ENCODE measurements around the gene HOXA10. TPM values are rescaled to one million over a fixed set of nuclear protein-coding genes. Genes with fewer than 3 reads are reported as not detected.

The HOXA10 gene
- polyA plus RNA-seq, 10 donors: 0.20 to 38.2 (median 9.7) TPM; not detected in 1

DNA sequence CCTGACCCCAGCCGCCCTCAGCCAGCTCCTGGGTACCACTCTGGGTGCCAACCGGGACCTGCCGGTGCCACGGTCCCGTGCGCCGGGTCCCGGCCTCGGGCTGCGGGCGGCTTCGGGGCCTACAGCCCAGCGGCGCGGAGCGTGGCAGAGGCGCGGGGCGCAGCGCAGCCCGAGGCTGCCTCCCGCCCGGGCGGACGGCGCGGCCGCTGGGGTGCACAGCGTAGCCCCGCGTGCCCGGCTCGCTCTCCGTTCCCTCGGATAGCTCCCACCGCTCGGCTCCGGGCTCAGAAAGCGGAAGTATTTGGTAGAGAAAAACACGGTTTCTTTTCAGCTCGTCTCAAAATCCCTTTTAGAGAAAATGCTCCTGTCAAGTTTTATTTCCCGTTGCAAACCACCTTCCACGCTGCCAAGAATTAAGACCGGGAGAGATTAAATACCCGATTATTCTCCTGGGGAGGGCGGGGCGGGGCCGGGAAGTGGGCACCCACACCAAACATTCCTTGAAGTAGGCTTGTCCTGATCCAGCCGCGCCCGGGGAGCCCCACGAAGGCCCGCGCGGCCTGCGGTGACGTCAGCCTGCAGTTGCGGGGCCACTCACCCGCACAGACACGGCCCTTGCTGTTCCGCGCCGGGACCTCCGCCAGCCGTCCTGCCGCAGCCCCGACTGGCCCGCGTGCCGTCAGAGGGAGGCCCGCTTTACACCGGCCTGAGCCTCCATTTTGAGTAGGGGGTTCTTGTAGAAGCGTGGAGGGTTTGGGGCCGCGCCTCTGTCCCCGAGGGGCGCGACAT is 18.6 kb upstream of the HOXA10 start:
- peak in 1 of 3 donors; percentile 64 for DNase-seq

DNA sequence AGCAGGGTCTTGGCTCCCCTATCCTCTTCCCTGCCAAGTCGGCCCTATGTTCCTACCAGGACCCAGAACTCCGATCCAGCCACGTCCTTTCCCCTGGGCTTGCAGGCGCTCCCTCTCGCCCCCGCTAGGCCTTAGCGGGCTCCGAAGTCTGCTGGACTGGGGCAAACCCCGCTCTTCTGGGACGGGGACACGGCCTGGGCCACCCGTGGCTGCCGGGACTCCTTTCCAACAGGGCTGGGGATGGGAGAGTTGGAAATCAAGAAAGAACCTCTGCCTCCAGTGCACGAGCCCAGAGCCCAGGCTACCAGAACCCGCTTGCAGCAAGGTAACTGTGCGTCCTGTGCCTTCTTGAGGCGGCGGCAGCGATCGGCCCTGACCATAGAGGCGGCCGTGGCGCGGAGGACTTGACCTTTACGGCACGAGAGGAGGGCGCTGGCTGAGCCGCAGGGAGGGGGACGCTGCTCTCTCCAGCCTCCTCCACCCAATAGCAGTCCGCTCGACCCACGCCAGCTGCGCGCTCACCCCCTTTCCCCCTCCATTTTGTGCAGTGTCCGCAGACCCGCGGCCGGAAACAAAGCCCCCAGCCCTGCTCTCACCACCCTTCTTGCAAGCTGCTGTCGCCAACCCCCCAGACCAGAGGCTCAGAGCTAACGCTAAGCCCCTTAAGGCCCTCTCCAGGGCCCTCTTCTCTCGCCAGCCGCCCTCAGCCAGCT is 17.9 kb upstream of the HOXA10 start:
- peak in 1 of 3 donors; percentile 45 for DNase-seq

DNA sequence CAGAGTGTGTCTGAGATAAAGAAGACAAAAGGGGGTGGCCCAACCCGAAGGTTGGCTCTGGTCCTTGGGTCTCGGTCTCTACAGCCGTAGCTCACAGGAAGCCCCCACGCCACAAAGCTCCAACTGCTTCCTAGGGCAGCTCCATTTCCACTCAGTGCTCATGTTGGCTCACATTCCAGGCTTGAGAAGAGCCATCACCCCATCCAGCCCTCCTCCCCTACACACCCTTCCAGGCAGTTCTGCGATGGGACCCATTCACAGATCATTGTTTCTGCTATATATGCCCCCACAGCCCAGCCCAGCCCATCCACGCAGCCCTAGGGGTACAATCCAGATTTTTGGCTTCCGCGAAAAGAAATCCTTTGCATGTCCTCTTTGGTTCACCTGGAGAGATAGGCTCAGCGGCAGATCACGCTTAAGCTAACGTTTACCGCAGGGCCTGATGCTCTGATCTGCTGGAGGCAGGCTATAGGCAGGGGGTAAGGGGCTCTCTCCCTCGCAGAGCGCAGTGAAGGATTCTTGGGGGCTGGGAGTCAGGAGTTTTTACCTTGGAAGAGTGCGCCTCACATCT is 17.1 kb upstream of the HOXA10 start:
- peak in 1 of 3 donors; percentile 13 for DNase-seq

DNA sequence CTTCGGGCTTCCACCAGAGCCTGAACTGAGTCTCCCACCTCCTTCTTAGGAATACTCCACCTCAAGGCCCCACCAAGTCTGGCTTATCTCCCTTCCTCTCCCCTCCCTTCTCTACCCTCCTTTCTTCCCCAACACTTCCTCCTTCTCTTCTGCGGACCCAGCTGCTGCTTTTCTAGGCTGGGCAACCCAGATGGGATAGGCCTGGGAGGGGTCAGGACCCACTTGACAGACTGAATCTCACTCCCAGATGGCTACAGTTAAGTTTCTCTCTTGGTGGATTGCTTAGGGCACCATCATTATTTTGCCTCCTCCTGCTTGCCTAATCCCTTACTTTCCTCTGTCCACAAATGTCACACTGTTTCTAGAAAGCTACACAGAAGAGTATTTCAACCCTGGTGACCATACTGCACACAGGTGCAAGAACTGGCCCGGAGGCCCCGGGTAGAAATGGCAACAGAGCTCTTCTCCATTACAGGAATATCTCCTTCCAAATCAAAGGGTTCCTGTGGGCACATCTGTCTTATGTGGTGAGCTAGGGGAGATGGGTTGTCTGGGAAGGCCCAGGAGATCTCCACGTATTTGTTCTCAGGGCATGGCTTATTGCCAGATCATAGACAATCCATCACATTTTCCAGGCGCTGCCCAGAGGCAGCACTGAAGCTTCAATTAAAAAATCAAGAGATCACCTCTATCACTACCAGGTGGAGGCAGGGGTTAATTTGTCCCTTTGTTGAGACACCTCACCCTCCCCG is 16.1 kb upstream of the HOXA10 start:
- DNase-seq: no peak

DNA sequence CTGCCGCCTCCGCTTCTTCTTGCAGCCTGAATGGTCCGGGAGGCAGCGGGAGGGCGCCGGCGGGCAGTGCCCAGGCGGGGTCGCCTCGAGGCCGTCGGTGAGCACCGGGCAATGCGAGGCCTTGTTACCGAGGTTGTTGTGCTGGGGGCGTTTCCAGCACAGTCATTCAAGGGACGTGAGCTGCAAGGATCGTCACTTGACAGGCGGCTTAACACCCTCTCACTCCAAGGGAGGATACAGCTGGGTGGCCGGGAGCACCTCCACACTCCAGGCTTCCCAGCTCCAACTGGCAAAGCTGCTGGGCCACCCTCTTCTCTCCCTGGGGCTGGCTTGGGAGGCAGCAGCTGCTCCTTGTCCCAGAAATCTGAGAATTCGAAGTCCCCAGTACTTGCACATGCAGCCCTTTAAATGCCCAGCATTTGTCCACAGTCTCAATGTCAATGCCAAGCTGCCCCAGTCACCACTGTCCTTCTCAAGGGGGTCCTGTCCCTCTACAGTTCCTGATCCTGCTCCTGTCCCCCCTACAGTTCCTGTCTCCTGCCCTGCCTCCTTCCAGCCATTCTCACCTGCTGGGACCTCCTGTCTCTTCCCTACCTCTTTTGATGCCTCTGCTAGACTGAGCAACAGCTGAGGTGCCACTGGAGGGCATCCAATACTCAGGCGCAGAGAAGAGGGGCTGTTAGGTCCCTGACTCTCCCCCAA is 15.3 kb upstream of the HOXA10 start:
- no peak for DNase-seq

DNA sequence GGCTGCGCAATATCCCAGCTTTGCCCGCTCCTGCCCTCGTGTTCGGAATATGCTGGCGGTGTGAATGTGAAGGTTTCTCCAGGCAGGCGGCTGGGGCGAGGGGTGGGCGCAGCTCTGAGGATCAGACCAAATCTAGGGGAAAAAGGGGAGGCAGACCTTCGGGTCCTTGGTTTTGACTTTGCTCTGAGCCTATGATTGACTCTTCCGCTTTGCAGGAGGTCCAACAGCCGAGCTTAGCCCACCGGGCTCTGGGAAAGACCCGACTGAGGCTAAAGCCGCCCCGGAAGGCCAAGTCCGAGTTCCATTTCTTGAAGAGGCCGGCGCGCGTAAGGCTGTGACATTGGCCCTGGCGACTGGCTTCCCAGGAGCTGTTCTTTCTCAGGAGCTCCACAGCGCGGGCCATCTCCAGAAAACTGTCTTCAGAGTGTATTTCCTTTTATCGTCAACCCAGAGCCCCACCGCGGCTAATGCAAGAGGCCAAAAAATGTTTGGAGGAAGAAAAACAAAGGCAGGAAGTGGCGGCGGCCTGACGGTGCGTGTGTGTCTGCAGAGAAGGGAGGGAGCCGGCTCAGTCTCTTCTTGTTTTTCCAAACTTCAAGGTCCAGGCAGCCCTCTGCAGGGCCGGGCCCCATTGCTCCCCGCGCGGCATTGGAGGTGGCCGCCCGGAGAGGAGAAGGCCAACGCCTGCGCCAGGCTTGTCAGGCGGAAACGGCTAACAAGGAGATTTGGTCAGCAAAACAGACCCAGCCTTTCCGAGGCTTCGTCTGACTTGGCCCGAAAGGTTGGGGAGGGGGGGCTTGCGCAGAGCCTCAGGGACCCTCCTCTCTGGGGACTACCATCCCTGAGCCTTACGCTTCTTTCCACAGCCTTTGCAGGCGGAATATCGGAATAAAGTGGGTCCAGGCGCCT is 14.5 kb upstream of the HOXA10 start:
- peak in 1 of 3 donors; percentile 72 for DNase-seq

DNA sequence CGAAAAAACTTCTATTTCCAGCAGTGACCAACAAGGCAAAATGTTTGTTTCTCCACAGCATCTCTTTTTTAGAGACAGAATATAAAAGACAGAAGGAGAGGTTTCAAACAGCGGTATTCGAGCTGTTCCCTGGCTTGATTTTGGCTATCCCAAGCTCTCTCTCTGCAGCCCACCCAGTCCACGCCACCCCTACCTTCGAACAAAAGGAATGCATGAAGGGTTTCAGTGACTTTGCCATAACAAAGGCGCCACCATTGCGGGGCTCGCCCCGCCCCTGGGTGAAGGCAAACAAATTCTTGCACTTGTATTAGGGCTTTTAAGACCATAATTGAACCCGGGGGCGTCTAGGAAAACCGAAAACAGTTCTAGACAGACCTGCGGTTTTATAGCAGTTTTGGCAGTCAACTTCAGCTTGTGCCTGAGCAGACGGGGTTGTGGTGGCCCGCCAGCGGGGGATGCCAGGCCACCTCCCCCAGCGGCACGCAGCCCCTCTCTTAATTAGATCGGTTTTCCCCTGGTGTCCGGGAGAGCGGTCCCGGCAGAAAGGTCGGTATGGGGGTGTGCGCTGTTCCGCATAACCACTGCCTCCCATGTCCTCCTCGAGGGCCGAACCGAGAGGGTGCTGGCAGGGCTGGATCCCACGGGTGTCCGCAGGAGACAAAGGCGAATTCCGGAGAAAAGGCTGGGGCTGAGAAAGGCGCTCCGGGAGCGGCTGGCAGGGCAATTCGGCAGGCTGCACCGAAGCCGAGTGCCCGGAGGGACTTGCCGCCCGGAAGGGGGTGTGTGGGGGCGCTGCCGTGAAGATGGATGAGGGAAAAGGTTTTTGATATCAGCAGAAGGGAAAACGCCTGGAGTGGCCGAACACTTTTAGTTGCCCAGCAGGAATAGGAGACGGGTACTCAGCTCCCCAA is 13.6 kb upstream of the HOXA10 start:
- no peak for DNase-seq

DNA sequence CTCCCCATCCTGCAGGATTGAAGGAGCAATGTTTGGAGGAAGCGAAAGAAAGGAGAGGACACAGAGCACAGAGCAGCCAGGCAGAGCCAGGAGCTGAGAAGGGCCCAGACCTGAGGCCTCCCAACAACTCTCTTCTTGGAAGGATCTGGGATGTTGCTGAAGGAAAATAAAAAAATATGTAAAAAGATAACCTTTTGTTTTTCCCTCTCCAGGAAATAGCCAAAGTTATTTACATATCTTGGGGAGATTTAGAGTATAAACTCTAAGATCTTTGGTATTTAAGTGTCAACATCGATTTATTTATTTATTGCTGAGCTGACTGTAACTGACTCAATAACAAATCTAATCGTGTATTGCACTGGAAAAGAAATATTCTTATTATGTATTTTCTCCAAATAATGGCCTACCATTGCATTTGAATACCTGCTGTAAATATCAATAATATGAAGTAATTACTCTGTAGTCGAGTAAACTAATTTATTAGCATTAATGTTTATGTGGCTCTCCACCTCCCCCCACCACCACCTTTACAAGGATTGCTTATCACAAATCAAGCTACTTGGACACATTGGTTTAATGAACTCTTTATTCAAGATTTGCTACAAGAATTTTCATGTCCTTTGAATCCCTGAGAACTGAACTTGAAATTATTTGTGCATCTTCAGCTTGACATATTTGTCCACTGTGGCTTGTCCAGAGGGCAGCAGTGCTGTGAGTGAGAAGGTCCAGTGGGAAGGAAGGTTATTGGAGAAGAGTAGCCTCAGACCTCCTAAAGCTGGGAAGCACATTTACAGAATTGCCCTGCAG is 12.8 kb upstream of the HOXA10 start:
- DNase-seq: no peak

DNA sequence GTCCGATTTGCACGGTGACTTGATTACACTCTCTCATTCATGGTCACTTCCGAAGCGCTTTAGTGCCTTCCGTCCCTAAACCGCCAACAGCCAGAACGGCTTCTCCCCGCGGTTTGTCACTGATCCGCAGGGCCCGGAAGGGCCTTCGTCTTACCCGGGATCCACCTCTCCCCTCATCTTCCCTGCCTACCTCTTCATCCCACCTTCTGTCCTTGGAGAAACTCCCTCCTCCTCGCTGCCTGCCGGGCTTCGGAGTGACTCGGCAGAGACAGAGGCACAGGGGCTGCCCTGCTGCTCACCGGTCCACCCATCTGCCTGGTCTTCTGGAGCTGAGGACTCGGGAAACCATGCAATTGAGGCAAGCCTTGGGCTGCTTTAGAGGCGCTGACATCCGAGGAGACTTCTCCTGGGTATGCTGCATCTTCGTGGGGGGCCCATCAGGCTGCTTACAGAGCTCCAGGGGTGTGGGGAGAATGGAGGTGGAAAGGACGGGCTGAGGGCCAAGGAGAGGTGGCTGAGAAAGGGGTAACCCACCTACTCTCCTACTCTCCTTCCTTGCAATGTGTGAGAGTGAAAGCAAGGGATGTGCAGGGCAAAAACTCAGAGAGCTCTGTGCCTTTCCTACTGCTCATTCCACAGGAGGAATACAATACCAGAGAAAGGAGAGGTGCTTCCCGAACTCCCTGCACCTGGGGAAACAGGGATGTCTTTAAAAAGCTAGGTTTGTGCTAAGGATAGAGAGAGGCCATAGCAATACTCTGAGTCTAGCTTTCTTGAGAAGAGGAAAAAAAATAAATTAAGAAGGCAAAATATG is 11.9 kb upstream of the HOXA10 start:
- no peak for DNase-seq

DNA sequence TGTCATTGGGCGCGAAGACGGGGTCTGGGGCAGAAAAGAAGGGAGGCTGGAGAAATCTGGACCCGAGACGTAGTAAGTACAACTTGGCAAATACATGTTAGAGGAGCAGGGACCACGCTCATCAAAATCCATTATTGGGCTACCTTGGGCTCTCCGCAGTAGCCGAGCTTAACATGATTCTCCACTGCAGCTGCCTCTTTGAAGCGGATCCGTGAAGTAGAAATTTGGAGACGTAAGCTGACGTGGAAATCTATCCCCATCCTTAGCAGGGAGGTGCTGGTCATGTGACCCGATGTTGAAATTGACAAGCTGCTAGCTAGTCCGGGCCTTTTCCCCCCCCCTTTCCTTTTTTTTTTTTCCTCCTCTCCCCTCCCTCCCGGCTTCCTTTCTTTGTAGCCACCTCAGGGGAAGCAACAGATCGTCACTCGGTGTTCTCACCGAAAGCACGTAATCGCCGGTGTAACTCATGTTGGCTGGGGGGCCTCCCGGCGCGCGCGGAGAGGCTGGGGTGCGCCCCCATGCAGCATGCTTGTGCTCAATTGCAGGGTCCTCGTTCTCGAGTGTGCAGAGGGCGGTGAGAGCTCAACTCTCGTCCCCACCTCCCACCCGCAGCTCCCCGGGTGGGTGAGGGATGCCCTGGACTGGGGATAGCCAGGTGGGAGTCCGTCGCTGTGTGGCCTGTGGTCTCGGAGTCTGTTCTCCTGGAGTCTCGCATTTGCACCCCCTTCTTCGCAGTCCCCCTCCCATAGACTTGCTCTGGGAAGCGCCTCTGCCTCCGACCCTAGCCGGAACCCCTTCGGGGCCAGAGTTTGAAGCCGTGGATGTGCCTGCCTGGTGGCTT is 11.1 kb upstream of the HOXA10 start, which contains the start of gene HOXA11:
Gene HOXA11, minus strand, starts transcription at position 220 of the 841 bp plus-strand sequence. Its CDS starts 88 bp downstream, at position 132.
- DNase-seq: peak in 1 of 3 donors; percentile 87

DNA sequence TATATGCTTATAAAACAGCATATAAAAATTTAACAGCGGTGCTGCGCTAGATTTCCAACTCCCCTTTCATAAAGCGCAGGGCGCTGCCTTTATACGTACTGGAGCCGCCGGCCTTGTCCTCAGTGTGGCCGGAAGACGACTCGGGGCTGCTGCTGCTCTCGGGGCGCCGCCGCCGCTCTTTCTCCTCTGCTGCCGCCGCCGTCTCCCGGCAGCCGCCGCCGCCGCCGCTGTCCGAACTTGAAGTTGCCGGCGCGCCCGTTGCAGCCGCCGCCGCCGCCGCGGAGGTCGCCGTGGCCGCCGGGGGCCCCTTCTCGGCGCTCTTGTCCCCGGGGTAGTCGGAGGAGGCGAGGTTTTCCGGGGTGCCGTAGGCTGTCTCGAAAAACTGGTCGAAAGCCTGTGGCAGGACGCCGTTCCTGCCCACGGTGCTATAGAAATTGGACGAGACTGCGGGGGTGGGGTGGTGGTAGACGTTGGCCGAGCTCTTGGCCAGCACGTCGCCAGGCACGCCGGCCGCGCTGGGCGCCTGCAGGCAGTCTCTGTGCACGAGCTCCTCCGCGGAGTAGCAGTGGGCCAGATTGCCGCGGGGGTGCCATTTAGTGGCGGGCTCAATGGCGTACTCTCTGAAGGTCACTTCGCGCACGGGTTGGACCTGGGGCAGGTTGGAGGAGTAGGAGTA is 10.4 kb upstream of the HOXA10 start:
- peak in 1 of 3 donors; percentile 72 for DNase-seq

DNA sequence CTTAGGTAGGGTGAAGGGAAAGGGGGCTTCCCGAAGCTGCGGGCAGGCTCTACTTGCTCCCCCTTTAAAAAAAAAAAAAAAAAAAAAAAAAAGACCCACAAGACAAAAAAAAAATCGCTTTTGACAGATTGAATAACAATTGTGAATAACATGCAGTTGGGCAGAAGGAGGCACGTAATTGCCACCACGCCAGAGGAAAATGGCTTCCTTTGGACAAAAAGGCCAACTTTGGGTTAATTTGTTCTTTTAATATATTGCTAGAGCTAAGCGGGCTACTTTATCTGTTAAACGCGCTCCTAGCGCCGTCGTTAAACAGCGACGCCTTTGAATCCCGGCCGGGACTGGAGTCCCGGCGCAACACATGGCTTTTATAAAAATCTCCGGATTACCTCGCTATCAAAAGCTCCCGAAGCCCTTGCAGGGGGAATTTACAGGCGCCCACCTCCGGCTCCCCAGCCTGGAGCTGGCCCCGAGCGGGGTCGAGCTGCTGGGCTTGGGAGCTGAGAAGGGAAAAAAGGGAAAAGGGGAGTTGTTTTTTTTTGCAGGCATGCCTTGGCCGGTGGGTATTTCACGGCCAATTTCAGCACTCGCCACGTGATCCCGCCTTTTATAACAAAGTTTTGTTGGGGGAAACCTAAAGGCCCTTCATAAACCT is 9.7 kb upstream of the HOXA10 start:
- peak in 1 of 3 donors; percentile 83 for DNase-seq

DNA sequence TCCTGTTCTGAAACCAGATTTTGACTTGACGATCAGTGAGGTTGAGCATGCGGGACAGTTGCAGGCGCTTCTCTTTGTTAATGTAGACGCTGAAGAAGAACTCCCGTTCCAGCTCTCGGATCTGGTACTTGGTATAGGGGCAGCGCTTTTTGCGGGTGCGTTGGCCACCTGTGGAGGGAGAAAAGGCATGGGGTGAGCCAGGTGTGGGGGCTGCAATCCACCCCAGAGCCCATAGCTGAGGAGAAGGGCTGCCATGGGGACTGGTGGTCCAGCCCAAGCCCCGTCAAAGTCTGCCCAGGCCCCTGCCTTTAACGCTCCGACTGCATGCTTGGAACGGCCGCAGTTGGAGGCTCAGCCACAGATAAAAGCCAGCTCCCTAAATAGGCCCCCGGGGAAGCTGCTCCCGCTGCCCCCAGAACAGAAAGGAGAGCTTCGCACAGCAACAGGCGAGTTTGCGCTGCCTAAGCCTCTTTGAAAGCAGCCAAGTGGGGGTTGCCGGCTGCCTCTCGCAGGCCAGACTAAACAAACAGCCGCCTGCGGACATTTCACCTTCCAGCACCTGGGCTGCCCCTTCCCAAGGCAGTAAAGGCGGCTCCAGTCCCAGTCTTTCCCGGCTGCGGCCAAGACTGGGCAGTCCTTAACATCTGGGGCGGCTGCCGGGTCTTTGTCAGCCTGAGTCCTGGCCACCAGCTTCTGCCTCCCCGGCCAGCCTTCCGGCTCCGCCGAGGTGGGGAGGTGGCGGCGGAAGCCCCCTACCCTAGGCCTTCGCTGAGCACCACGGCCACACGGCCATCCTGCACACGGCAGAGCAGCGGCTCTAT is 9.0 kb upstream of the HOXA10 start:
- peak in 1 of 3 donors; percentile 68 for DNase-seq

DNA sequence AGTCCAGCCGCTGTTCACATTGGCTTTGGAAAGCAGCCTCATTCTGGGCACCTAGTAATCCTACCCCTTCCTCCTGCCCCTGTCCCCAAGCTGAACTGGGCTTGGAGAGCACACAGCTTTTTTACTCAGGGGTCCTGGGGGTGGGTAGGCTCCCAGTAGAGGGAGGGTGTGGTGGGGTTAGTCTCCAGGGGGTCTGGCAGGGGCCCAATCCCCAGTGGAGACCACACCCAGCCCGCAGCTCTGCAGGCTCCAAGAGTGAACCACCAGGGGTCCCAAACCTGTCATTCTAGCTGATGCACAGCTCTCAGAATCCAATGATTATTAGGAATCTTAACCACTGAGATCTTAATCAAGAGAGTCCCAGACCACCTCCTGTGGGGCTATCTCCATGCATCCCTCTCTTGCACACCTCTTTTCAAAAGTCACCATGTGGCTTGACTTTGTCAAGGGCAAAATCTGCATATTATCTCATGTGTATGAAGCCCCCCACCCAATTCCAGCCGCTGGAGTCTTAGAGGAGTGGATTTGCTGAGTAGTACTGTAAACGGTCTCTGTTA is 8.2 kb upstream of the HOXA10 start:
- DNase-seq: no peak
